Amniotic stem cell (primary cell): Measurements from ENCODE around the gene VAV2.

Source experiments
- DNase-seq: peaks from one replicate; lab custom pipeline; 2025; lab: John Stamatoyannopoulos, UW

The VAV2 gene

GRCh38 chr9:133834080-133834976 is 157.8 kb downstream of the VAV2 start:
- no peak for DNase-seq

DNA sequence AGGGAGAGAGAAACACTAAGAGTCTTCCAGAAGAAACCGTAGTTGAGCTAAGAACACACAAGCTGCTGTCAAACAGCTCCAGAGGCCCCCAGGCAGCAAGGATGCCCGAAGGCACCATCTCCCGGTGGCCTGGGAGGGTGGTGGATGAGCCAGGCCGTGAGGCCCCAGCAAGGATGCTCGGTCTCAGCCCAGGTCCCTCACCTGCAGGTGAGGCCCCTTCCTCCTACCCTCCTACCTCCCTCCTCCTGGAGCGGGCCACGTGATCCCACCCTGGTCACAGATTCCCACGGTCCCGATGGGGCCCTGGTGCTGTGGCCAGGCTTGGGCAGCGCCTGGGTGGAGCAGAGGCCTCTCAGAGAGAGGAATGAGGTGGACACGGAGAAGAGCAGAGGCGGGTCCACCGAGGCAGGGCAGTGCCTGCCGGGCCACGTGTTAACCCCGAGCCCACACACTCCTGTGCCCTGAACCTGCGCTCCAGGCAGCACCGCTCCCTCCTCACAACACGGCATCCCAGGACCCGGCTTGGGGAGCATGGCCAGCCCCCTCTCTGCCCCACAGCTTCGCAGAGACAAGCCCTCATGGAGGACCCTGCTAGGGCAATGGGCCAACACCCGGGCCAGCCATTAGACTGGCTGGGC is 158.6 kb downstream of the VAV2 start:
- no peak for DNase-seq

- DNase-seq = no peak
Observed at GRCh38 chr9:133832877-133833276, 159.2 kb downstream of the VAV2 start.

DNA sequence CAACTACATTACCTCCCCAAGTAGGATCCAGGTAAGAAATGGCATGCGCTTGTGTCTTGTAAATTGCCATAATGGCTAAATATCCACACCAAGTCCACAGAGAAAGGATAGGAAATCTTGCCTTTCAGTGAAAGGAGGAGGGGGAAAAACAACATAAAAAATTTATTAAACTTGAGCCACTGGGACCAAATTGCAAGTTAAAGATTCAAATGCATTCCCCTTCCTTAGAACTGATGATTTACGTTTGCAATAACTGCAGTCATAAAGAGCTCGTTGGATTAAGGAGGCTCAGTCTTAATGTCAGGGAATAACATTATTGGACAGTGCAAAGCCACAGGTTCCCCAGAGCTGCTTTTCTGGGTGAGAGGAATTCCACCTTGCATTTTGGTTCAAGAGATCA is 161.4 kb downstream of the VAV2 start:
- no peak for DNase-seq

DNA sequence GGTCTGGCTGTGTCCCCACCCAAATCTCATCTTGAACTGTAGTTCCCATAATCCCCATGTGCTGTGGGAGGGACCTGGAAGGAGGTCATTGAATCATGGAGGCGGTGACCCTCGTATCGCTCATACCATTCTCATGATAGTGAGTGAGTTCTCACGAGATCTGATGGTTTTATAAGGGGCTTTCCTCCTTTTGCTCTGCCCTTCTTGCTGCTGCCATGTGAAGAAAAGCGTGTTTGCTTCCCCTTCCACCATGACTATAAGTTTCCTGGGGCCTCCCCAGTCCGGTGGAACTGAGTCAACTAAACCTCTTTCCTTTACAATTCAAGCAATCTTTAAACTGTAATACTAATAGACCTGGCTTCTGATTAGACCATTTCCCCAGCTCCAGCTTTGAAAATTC is 161.8 kb downstream of the VAV2 start:
- no peak for DNase-seq

DNA sequence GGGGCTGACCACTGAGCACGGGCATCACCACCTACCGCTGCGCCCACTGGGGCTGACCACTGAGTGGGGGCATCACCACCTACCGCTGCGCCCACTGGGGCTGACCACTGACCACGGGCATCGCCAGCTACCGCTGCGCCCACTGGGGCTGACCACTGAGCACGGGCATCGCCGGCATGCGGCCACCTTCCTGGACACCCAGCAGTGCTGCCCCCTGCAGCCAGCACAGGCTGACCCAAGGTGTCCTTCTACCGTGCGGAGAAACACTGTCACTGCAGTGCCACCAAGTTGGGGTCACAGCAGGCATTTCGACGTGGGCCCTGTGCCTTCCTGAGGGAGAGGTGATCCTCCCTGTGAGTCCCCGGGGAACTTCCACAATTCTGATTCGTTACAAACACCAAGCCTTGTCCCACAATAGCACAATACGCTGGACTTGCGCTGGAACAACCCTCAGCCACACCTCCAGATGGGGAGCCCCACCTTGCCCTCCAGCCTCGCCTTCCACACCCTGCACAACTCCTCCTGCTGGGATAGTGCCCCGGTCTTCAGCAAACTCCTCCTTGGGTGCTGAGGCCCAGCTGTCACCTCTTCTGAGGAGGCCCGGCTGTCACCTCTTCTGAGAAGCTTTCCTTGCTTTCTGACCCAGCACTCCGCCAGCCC is 163.7 kb downstream of the VAV2 start:
- DNase-seq = no peak

DNA sequence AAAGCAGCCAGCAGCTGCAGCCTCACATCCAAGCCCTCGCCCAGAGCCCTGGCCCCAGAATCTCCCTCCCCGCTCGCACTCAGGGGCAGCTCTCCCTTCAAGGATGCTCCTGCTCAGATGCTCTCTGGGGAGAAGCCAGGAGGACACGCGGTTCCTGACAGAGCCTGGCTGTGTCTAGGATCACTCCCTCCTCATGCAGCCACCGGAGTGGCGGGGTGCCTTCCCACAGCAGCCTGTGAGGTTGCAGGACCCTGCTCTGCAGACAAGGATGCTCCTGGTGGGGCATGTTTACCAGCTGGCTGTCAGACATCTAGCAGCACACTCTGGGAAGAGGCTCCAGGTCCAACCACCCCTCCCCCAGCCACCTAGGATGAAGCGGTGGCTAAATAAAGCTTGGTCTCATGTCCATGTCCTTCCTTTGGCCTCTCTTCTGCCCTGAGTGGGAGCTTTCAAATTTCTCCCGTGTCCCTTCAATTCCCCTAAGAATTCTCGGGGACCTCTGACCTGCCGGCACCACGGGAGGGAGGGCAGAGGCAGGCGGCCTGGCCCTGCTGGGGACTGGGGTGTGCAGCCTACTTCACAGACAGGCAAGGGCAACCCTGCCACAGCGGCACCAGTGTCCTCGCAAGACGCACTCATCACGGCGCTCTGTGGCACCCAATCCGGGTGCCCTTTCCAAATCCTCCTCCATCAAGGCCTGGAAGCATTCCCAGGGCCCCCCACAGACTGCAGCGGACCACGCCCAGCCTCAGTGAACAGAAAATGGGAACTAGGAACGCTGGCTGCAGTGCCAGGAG is 165.6 kb downstream of the VAV2 start:
- no peak for DNase-seq

- DNase-seq = peak; percentile 2
Observed at GRCh38 chr9:133825555-133826218, 166.4 kb downstream of the VAV2 start.

DNA sequence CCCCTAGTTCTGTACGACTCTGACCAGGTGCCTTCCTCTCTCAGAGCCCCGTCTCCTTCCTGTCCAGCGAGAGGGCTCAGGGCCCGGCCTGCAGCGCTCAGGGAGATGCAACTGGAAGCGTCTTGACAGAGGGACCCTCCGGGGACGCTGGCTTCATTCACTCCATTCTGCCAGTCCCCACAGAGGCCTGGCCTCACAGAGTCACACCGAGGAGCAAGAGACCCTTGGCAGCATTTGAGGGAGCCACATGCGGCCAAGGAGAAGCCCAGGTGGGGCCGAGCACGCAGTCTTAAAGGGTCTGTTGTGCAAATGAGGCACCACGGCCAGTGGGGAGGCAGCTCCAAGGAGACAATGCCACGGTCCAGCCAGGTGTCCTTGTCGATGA is 167.3 kb downstream of the VAV2 start:
- no peak for DNase-seq

- DNase-seq = no peak
Observed at GRCh38 chr9:133824106-133824801, 167.9 kb downstream of the VAV2 start.

DNA sequence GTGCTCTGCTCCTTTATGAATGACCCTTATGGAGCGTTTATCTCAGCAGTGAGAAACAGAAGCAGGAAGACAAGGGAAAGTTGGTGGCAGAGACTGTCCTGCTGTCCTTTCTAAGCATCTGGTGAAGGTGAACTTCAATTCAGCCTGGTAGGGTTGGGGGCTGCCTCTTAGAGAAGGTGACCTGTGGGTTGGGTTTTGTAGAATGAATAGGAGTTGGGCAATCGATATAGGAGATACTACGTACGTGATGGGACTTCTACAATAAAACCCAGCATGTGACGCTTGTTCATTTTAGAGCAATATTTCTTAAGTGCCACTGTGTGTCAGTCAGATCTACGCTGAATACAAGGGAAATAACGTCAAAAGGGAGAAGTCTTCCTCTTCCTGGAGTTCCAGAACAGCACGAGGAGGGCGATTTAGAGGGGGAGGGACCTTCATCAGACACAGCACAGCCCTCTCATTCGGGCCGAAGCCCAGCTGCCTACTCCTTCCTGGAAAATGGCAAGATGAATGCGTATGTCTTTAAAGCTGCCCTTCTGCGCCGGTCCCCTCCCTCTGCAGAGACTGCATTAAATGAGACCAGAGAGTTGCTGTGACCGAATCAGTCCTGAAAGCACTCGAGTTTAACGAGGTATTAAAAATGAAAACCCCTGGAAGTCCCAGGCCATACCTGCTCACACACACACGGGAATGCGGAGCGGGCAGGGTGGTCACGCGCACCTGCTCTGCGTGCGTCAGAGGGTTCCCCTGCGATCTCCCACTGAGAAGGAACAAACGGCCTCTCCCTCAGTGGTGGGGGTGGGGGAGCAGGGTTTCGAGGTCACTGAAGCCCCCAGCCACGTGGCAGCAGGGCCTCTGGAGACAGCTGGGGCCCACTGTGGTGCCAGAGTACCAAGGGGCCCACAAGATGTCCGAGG is 168.7 kb downstream of the VAV2 start:
- DNase-seq = no peak

DNA sequence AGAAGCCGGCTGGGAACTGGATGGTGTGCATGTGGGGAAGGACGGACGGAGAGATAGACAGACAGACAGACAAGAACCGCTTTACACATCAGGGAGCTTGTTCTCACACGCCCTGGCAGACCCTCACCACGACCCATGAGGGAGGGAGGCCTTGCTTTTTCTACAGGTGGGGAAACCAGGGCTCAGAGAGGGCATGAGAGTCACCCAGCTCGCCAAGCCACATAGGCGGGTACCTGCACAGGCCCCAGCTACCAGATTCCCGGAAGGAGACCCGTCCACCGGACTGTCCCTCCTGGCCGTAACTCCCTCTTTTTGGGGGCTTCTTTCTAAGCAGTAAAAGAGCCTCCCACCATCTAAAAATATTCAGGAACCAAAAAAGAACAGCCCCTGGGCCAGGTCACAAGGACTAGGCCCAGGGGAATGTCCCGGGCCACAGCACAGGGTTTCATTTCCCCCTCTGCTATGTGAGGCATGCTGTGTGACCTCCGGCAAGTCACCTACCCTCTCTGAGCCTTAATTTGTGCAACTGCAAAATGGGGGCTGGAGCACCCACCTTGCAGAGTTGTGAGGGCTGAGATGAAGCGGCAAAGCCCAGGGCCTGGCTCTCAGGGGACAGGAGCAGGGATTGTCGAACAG is 169.6 kb downstream of the VAV2 start:
- no peak for DNase-seq

- DNase-seq = no peak
Observed at GRCh38 chr9:133821601-133822429, 170.3 kb downstream of the VAV2 start.

DNA sequence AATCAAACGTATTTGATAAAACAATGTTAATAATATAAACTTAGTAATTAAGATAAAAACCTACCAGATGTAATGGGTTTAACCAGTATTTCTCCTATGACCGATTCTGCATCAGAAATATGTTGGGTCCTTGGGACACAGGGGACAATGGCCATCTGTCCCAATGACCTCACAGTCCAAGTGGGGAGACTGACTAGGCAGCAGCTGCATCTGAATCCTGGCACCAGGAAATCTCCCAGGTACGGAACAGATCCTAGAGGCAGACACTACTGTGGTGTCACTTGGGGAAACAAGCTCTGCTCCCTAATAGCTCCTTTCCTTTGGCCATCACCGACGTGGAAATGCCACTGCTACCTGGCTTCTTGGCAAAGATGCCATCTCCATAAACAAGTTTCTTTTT is 172.2 kb downstream of the VAV2 start:
- no peak for DNase-seq

GRCh38 chr9:133818444-133818843 is 173.7 kb downstream of the VAV2 start:
- no peak for DNase-seq

DNA sequence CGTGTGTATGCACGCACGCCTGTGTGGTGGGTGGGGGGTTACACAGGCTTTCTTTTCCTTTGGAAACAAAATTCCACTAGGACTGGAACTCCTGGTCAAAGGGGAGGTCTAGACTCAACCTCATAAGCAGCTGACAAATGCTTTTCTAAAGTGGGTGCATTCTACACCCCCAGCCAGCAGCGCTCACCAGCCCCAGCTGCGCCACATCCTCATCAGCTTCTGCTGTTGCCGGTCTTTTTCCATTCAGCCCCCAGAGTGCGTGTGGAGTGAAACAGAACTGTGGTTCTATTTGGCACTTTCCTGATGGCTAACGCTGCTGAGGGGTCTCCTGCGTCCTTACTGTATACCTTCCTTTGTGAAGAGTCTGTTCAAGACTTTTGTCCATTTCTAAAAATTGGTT is 176.3 kb downstream of the VAV2 start:
- DNase-seq = no peak

DNA sequence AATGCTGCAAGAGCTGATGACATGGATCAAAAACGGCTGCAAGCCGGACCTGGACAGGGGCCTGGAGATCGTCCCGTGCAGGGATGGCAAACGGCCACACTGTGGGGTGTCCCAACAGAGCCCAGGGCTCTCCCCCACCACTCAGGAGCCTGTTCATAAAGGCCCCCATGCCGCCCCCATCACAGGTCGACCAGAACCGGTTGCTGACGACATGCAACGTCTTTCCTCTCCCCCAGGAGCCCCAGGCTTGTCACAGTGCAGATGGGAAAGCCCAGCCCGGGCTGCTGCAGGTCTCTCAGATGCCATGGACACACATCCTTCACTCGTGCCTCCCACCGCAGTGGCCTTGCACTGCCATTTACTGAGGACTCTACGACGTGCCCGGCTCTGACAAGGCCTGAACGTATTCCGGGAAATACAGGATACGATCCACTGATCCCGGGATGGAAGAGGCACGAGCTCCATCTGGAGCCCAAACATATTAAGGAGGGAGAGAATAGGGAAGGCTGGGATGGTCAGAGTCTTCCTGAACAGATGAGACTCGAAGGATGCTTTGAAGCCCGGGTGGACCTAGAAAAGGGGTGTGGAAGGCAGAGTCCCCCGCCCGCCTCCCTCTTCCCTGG is 177.4 kb downstream of the VAV2 start:
- no peak for DNase-seq
